GM20000 (cell line): ENCODE results near the gene KRT28.
A peak's percentile ranks its signal among the peaks of the same experiment; 100 is the strongest.

Experiments
- DNase-seq: peaks from one replicate; pipeline ENCODE4 v3.0.0; 2012; ENCODE audit warnings: low spot score
- CTCF ChIP-seq: IDR thresholded peaks from 2 replicates; pipeline ENCODE4 v1.5.1; 2012; ENCODE audit warnings: mild to moderate bottlenecking, control low read depth; ENCODE audit errors: extremely low read depth, missing control alignments

The KRT28 gene

GRCh38 chr17:40810494-40810893 is 10.7 kb upstream of the KRT28 start:
- no peak for TF ChIP-seq CTCF
- no peak for DNase-seq

DNA sequence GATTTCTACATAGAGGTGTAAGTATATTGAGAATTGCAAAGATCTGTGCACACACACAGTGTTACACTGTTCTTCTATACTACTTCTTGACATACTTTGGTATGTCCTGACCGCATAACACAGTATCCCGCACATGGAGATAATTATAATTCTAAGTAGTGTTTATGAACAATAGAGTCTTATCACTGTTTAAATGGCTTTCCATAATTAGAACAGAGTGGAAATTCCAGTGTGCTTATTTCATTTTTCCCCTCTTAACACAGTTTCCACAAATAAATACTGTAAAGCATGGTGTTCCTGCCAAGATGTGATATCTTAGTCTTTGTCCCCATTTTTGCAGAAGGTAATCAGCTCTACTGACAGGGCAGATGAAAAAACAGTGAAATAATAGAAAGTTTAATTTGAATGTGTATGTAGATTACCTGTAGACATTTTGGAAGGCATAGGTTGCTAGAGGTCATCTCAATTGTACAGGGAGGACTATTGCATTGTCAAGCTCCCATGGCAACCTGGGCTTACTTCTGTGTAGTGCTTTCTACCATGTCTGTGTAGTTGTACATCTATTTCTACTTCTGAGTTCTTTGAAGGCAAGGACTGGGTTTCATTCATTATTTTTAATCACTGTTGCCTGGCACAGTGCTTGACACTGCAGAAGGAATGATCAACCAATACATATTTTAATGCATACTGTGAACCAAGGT is 10.1 kb upstream of the KRT28 start:
- no peak for TF ChIP-seq CTCF
- DNase-seq, result no peak

GRCh38 chr17:40806131-40806530 is 6.4 kb upstream of the KRT28 start:
- no peak for TF ChIP-seq CTCF
- no peak for DNase-seq

GRCh38 chr17:40803617-40804082 is 3.9 kb upstream of the KRT28 start:
- TF ChIP-seq CTCF, result peak; percentile 78

DNA sequence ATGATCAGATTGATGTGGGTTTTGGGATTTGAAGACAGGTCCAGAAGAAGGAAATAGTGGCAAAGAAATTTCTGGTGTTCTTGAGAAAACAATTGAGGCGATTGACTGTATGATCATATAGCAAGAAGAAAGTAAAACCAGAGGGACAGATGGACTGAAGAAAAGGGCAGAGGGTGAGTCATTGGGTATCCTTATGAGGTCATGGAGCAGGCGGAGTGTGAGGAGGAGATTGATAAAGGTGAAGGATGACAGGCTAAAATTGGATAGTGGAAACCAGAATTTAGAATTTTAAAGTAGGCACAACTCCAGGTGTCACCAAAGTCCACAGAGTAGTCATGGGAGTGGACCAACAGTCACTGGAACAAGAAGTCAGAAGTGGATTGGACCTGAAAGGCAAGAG is 1.4 kb upstream of the KRT28 start:
- no peak for TF ChIP-seq CTCF

More at GRCh38 chr17:40803617-40804082, 3.9 kb upstream of the KRT28 start:
- peak; percentile 76 for DNase-seq

DNA sequence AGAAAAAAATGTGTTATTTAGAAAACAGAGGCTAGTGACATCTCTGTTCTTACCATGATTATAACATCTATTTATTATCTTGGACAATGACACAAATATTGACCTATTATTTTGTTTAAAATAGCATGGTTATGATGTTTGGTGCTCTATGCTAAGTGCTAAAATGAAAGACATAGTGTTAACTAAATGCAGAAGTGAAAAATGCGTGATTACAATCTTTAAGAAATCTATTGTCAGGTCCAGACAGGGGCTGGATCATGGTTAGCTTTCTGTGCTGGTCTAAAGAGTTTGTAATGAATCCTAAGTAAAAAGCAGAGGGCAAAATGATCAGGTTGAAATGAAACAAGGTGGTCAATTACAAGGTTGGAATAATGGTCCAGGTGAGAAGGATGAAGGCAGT is 622 bp upstream of the KRT28 start:
- no peak for TF ChIP-seq CTCF
- DNase-seq, result no peak

More for the DNA sequence above, 1.4 kb upstream of the KRT28 start:
- no peak for DNase-seq

GRCh38 chr17:40796846-40797245 is 2.9 kb downstream of the KRT28 start:
- no peak for DNase-seq
- TF ChIP-seq CTCF, result no peak
